Astrocyte (in vitro differentiated cells and primary cell): ENCODE measurements around the gene SRM.

Experiments
- CTCF ChIP-seq: IDR thresholded peaks from 2 replicates; pipeline ENCODE4 v1.5.1; 2011; ENCODE audit warnings: low read depth, mild to moderate bottlenecking, inconsistent platforms, low read length, moderate library complexity; ENCODE audit not compliant: insufficient read depth
- EZH2 ChIP-seq: IDR thresholded peaks from 2 replicates; pipeline ENCODE4 v1.6.1; 2012; ENCODE audit warnings: mild to moderate bottlenecking, low read length, inconsistent platforms; ENCODE audit not compliant: insufficient read depth

- TF ChIP-seq CTCF = no peak
- TF ChIP-seq EZH2 = no peak
Measured at GRCh38 chr1:11044849-11045427, 14.9 kb downstream of the SRM start.
